GM19397 (cell line): ENCODE measurements around the gene MAGI3.
"Not testable (repeated sequence)": the region's sequence is repeated elsewhere in the genome, so short reads cannot be mapped to it uniquely, and the experiment has no call there.

ENCODE experiments used
- ATAC-seq: cut with Tn5 transposase; IDR thresholded peaks from one replicate; pipeline ENCODE4 v1.9.1; 2021; ENCODE audit warnings: mild to moderate bottlenecking, moderate library complexity; ENCODE audit not compliant: unreplicated experiment

Gene MAGI3

GRCh38 chr1:113678159-113678469 lies 287.8 kb downstream of the MAGI3 start:
- ATAC-seq = no peak

GRCh38 chr1:113681596-113682337 lies 291.5 kb downstream of the MAGI3 start:
- no peak for ATAC-seq

GRCh38 chr1:113683384-113684152 lies 293.3 kb downstream of the MAGI3 start:
- ATAC-seq = no peak

- ATAC-seq = no peak
These were observed 293.8 kb downstream of the MAGI3 start for GRCh38 chr1:113684153-113684541.

GRCh38 chr1:113686891-113687618 lies 296.7 kb downstream of the MAGI3 start:
- ATAC-seq = no peak

- no peak for ATAC-seq
These were observed 300.9 kb downstream of the MAGI3 start for GRCh38 chr1:113691184-113691583.

GRCh38 chr1:113692342-113692741 lies 302.0 kb downstream of the MAGI3 start:
- no peak for ATAC-seq

- ATAC-seq = no peak
These were observed 302.6 kb downstream of the MAGI3 start for GRCh38 chr1:113692824-113693431.

- ATAC-seq = no peak
These were observed 304.6 kb downstream of the MAGI3 start for GRCh38 chr1:113694910-113695309.

GRCh38 chr1:113701429-113701828 lies 311.1 kb downstream of the MAGI3 start:
- no peak for ATAC-seq

GRCh38 chr1:113714606-113715269 lies 324.4 kb downstream of the MAGI3 start:
- no peak for ATAC-seq

- not testable (repeated sequence) for ATAC-seq
These were observed 327.2 kb downstream of the MAGI3 start for GRCh38 chr1:113717506-113717905.

GRCh38 chr1:113718621-113719020 lies 328.3 kb downstream of the MAGI3 start:
- not testable (repeated sequence) for ATAC-seq

GRCh38 chr1:113721010-113721409 lies 330.7 kb downstream of the MAGI3 start:
- ATAC-seq = no peak

GRCh38 chr1:113732802-113733201 lies 342.5 kb downstream of the MAGI3 start:
- no peak for ATAC-seq

GRCh38 chr1:113734357-113735055 lies 344.2 kb downstream of the MAGI3 start:
- no peak for ATAC-seq
